Right ventricle myocardium inferior (tissue), 1 donor: ENCODE results near the gene PLCH1. TPM values are rescaled to one million over a fixed set of nuclear protein-coding genes. Genes with fewer than 3 reads are reported as not detected.
"Not testable (repeated sequence)": the region's sequence is repeated elsewhere in the genome, so short reads cannot be mapped to it uniquely, and the experiment has no call there.

Experiments
- ATAC-seq: fragments of 200-7000 bp; cut with Tn5 transposase; one replicate; pipeline ENCODE4 v1.9.1; 2020; ENCODE audit warnings: mild to moderate bottlenecking, moderate library complexity
- DNase-seq: peaks from one replicate; pipeline ENCODE4 v3.0.0; 2021; ENCODE audit errors: missing footprints
- intact Hi-C: fragments of 100-400 bp; cut with DNase I; formaldehyde crosslinking; loops from one replicate; pipeline ENCODE4 v1.11.0; 2022
- total RNA-seq: library from RNA; stranded (reverse); fragmentation: NEBNext Ultra II Directional; extraction: Animal tissue kit (Norgen Biotek cat#: 25700); gene quantifications from one replicate; pipeline ENCODE4 v1.2.1, GENCODE V29; 2021
- donor health status: DM: no; HTN: yes; CAD: no; lungs with severe emphysema.

Gene PLCH1
- total RNA-seq, 1 donor from 2014 or later, result 1.3 TPM

DNA sequence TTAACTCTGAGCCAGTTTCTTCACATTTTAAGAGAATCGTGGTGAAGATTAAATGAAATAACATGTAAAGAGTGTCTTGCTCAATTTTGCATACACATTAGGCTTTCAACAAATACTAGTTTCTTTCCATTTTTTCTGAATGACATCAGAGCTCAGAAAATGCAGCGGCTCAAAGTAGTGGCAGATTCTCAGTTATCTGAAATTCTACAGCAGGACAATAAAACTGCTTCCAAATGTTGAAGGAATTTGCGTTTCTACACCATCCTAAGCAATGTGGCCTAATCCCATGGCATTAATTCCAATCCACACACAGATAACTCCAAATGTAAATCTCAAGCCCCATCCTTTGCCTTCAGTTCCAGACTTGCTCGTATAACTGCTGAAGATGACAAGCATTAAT is 115.8 kb downstream of the PLCH1 start:
- ATAC-seq, result no peak
- intact Hi-C loops, result no loop called here
- DNase-seq, result no peak

DNA sequence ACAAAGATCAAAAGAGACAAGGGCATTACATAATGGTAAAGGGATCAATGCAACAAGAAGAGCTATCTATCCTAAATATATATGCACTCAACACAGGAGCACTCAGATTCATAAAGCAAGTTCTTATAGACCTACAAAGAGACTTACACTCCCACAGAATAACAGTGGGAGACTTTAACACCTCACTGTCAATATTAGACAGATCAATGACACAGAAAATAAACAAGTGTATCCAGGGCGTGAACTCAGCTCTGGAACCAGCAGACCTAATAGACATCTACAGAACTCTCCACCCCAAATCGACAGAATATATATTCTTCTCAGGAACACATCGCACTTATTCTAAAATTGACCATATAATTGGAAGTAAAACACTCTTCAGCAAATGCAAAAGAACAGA is 122.2 kb downstream of the PLCH1 start:
- intact Hi-C loops, ATAC-seq, DNase-seq: not testable (repeated sequence)

- DNase-seq, intact Hi-C loops, ATAC-seq: not testable (repeated sequence)
Observed at GRCh38 chr3:155620552-155620951, 124.3 kb downstream of the PLCH1 start.

GRCh38 chr3:155619118-155619915 is 125.6 kb downstream of the PLCH1 start:
- no peak for ATAC-seq
- intact Hi-C loops, result no loop called here
- DNase-seq, result no peak

GRCh38 chr3:155618543-155618942 is 126.3 kb downstream of the PLCH1 start:
- no peak for DNase-seq
- intact Hi-C loops, result no loop called here
- no peak for ATAC-seq

DNA sequence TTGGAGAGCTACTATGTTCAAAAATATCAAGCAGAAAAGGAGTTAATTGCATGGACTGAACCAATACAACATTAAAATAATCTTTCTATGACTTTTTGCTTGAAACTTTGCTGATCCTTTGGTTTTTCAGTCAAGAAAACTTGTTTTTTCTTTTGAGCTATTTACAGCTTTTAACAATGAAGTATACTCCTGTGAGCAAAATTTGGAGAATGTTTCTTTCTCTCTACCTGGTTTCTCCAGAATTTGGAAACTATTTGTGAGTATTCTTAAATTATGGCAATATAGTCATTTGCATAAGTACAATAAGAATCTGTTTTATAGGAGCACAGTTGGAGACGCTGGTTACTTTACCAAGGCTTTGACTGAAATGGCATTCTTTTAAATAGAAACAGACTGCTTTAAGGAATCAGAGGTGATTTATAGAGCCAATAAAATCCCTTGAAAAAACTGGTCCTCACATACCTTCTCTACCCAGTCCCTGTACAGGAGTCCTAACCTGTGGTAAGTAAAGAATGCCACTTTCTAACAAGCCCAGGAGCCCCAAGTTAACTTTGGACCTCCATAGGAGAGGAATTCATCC is 127.4 kb downstream of the PLCH1 start:
- ATAC-seq, result no peak
- intact Hi-C loops, result no loop called here

DNA sequence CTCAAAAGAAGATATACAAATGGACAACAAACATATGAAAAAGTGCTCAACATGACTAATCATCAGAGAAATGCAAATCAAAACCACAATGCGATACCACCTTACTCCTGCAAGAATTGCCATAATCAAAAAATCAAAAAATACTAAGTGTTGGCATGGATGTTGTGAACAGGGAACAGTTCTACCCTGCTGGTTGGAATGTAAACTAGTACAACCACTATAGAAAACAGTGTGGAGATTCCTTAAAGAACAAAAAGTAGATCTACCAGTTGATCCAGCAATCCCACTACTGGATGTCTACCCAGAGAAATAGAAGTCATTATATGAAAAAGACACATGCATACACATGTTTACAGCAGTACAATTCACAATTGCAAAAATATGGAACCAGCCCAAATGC is 129.7 kb downstream of the PLCH1 start:
- intact Hi-C loops, ATAC-seq, DNase-seq: not testable (repeated sequence)

More for the DNA sequence above, 127.4 kb downstream of the PLCH1 start:
- DNase-seq, result no peak

DNA sequence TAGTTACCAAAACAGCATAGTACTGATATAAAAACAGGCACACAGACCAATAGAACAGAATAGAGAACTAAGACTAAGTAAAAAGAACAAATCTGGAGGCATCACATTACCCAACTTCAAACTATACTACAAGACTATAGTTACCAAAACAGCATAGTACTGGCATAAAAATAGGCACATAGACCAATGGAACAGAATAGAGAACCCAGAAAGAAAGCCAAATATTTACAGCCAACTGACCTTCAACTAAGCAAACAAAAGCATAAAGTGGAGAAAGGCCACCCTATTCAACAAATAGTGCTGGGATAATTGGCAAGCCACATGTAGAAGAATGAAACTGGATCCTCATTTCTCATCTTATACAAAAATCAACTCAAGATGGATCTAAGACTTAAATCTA is 130.5 kb downstream of the PLCH1 start:
- DNase-seq, ATAC-seq, intact Hi-C loops: not testable (repeated sequence)

DNA sequence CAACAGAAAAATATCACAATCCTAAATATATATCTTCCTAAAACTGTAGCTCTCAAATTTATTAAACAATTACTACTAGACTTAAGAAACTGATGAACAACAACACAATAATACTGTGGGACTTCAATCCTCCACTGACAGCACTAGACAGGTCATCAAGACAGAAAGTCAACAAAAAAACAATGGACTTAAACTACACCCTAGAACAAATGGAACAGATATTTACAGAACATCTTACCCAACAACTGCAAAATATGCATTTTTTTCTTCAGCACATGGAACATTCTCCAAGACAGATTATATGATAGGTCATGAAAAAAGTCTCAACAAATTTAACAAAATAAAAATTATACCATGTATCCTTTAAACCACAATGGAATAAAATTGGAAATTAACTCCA is 133.4 kb downstream of the PLCH1 start:
- no peak for ATAC-seq
- no peak for DNase-seq

DNA sequence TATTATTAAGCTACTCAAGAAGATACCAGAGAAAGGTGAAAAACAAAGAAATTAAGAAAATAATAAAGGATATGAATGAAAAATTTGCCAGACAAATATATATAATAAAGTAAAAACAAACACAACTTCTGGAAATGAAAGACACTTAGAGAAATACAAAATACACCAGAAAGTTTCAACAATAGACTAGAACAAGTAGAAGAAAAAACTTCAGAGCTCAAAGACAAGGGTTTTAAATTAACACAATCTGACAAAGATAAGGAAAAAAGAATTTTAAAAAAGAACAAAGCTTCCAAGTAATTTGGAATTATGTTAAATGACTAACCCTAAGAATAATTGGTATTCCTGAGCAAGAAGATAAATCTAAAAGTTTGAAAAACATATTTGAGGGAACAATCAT is 135.3 kb downstream of the PLCH1 start:
- intact Hi-C loops, result no loop called here
- ATAC-seq (no peak), DNase-seq (no peak)

More for the DNA sequence above, 133.4 kb downstream of the PLCH1 start:
- intact Hi-C loops, result no loop called here

DNA sequence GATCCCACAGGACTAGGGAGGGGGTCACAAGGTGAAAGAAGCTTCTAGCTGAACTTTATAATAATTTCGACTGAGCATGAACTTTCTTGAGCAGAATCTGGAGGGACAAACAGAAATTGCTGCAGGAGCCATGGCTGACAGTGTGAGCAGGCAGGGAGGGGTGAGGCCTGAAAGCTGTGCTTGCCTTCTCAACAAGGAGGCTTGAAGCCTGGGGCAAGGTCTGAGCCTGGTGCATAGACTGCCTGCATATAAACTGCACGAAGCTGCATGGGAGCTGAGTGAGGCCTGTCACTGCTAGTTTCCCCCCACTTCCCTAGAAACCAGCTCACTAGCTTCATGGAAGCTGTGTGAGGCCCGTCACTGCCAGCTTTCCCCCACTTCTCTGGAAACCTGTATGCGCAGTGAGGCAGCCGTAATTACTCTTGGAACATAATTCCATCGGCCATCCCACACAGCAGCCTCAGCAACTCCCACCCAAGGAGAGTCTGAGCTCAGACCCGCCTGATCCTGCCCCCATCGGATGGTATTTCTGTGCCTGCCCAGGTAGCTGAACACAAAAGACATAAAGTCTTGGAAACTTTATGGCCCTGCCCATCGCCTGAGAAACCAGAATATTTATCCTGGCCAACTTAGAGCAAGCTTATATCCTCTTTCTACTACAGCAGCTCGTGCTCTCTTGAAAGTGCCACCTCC is 136.5 kb downstream of the PLCH1 start:
- ATAC-seq (no peak), DNase-seq (no peak)
- intact Hi-C loops, result no loop called here

- ATAC-seq, result no peak
- intact Hi-C loops, result no loop called here
- no peak for DNase-seq
Observed at GRCh38 chr3:155607761-155608160, 137.1 kb downstream of the PLCH1 start.

DNA sequence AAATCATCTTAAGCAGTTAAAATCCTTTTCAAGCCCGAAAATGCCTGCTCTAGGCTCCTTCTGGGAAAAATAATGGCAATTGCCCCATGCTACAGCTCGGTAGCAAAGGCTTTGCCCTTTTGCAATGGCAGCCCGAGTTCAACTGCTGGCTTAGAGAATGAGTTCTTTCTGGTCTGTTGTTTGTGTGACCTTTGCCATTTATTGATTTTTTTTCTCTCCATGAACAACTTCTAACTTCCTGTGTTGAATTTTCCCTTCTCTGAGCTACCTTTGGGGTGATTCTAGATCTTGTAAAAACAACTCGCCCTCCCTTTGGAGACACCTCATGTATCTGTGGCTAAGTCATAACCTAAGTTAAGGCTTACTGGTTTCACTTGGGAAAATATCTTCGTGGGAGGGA is 139.3 kb downstream of the PLCH1 start:
- ATAC-seq, result no peak
- DNase-seq, result no peak
- intact Hi-C loops, result no loop called here

- ATAC-seq, result no peak
- no peak for DNase-seq
- intact Hi-C loops, result no loop called here
Observed at GRCh38 chr3:155604967-155605366, 139.9 kb downstream of the PLCH1 start.

- ATAC-seq (no peak), DNase-seq (no peak)
- intact Hi-C loops, result no loop called here
Observed at GRCh38 chr3:155604126-155604525, 140.7 kb downstream of the PLCH1 start.

GRCh38 chr3:155603302-155603701 is 141.6 kb downstream of the PLCH1 start:
- ATAC-seq, result no peak
- intact Hi-C loops, result no loop called here

DNA sequence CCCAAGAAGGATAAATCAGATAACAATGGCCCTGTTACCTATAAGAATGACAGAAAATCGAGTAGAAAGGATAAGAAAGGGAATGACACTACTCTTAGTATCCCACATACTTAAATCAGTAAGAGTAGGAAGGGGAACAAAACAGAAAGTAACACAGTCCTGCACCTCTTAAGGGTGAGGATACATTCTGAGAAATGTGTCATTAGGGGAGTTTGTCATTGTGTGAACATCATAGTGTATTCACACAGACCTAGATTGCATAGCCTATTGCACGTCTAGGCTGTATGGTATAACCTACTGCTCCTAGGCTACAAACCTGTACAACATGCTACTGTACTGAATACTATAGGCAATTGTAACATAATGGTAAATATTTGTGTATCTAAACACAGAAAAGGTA is 142.6 kb downstream of the PLCH1 start:
- intact Hi-C loops, result no loop called here
- ATAC-seq (no peak), DNase-seq (no peak)

More at GRCh38 chr3:155603302-155603701, 141.6 kb downstream of the PLCH1 start:
- no peak for DNase-seq

- ATAC-seq, result no peak
- DNase-seq, result no peak
- intact Hi-C loops, result no loop called here
Observed at GRCh38 chr3:155598671-155599070, 146.2 kb downstream of the PLCH1 start.

GRCh38 chr3:155596615-155597014 is 148.3 kb downstream of the PLCH1 start:
- DNase-seq (no peak), ATAC-seq (no peak)
- intact Hi-C loops, result no loop called here

DNA sequence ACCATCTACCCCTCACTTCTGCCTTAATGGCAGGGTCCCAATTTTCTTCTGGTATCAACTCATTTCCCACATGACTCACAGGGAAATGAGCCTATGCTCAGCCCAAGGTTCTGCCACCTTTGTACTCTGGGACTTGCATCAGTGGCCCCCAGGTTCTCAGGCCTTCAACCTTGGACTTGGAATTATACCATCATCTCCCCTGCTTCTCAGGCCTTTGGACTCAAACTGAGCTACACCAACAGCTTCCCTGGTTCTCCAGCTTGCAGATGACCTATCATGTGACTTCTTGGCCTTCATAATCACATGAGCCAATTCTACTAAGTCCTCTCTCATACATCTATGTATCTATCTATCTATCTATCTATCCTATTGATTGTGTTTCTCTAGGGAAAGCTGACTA is 149.5 kb downstream of the PLCH1 start:
- no peak for DNase-seq
- ATAC-seq, result no peak
- intact Hi-C loops, result no loop called here
